HEK293 (cell line): ENCODE measurements around the gene SERPINA1.

Experiments used
- CTCF ChIP-seq: fragments of 450-650 bp; formaldehyde crosslinking; IDR thresholded peaks from 2 replicates; pipeline ENCODE4 v1.5.1; 2016; ENCODE audit warnings: missing biosample characterization, missing genetic modification characterization
- ZNF140 ChIP-seq: fragments of 450-650 bp; formaldehyde crosslinking; IDR thresholded peaks from 2 replicates; pipeline ENCODE4 v1.5.1; 2016; ENCODE audit warnings: missing biosample characterization, missing genetic modification characterization

- TF ChIP-seq CTCF (tag by site-specific recombination) (no peak), ZNF140 (no peak)
Measured at GRCh38 chr14:94362614-94363133, 25.7 kb downstream of the SERPINA1 start.
